ENCODE results near the gene RNF220.

DNA sequence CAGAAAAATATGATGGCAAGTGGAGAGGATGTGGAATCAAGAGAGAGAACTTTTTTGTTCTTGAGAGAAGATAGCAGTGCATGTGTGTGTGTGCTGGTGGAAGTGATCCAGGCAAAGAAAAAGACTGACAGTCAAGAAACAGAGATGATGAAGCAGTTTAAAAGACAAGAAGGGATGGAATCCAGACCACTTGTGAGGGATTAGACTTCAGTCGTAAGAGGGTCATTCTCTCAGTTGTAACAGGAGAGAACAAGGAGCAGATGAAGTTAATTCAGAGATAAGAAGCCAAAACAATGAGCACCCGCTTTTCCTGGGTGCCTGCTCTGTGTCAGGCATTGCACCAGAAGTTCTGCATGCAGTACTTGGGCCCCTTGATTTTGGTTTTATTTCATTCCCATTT, 76.6 kb downstream of the RNF220 start:
- no peak for TF ChIP-seq EZH2 (IDR thresholded peaks at IDR 0.05; ENCODE audit: insufficient read depth, poor library complexity, severe bottlenecking)
- no peak for TF ChIP-seq EZH2phosphoT487 (IDR thresholded peaks at IDR 0.05; ENCODE audit: insufficient read depth, low read depth)
